ENCODE data around the gene BMI1. TPM values are rescaled to one million over a fixed set of nuclear protein-coding genes. Genes with fewer than 3 reads are reported as not detected.

BMI1 gene
- total and polyA plus RNA-seq, 12 donors: 16.7 to 88.5 (median 62.1) TPM

GRCh38 chr10:22333167-22333974 is 12.5 kb downstream of the BMI1 start:
- Histone ChIP-seq H3K27me3 (peaks cover 30% of the 10 kb centered on the region), H3K4me1 (replicated peaks in 1 of 2) (peaks cover 19 to 25% of the 10 kb centered on the region in 2 donors), H3K27ac (no peak overlapping the region), H3K36me3 (replicated peaks in 1 of 2) (peaks cover 0 to 19% of the 10 kb centered on the region in 2 donors), H3K4me3 (no peak overlapping the region), H3K9me3 (replicated peaks in 1 of 3) (no peaks in the 10 kb centered on the region)
- TF ChIP-seq POLR2A (IDR thresholded peaks at IDR 0.05) (no peak), CTCF (IDR thresholded peaks at IDR 0.05) (no peak)
- DNase-seq: no peak
- WGBS, 4 donors: 57 to 72% (median 65%) methylated on average over 25 of the region's 25 CpGs
- intact Hi-C loops (cut with DNase I): no loop called here

DNA sequence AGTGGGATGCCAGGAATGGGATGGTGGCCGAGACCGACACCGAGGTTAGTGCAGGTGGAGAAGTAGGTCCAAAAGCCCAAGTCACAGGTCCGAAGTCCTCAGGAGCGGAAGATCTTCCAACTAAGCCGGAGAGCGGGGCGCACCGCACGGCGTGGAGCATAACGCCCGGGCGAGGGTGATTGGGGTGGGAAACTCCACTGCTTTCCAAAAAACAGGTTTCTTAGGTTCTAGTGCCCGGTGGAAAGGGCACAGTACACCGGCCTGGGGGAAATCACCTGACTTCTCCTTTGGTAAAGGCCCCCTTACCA is 13.0 kb downstream of the BMI1 start:
- Histone ChIP-seq H3K4me3 (no peak overlapping the region), H3K27ac (no peak overlapping the region), H3K9me3 (replicated peaks in 1 of 3) (no peaks in the 10 kb centered on the region), H3K27me3 (peaks cover 36% of the 10 kb centered on the region), H3K4me1 (replicated peaks in 1 of 2) (peaks cover 19 to 25% of the 10 kb centered on the region in 2 donors), H3K36me3 (replicated peaks in 1 of 2) (peaks cover 0 to 13% of the 10 kb centered on the region in 2 donors)
- WGBS, 4 donors: 55 to 59% (median 56%) methylated on average over 11 to 16 of the region's 16 CpGs
- no peak for TF ChIP-seq CTCF (IDR thresholded peaks at IDR 0.05)
- no peak for TF ChIP-seq POLR2A (IDR thresholded peaks at IDR 0.05)
- DNase-seq: no peak
- intact Hi-C loops (cut with DNase I): no loop called here

GRCh38 chr10:22334414-22335172 is 13.7 kb downstream of the BMI1 start:
- Histone ChIP-seq H3K27ac (no peak overlapping the region), H3K9me3 (replicated peaks in 1 of 3) (no peaks in the 10 kb centered on the region), H3K4me3 (peak overlapping the region in 2 of 4 donors; percentile 40 to 42), H3K4me1 (replicated peaks in 1 of 2) (peaks cover 19 to 26% of the 10 kb centered on the region in 2 donors), H3K36me3 (replicated peaks in 1 of 2) (peaks cover 0 to 7% of the 10 kb centered on the region in 2 donors), H3K27me3 (peaks cover 41% of the 10 kb centered on the region)
- peak in 4 of 7 donors; percentile 14 to 31 (median 22) for DNase-seq
- WGBS, 4 donors: 10 to 13% (median 11%) methylated on average over 32 to 73 of the region's 73 CpGs
- peak in 1 of 6 experiments; percentile 2 for TF ChIP-seq CTCF (IDR thresholded peaks at IDR 0.05)
- TF ChIP-seq POLR2A (IDR thresholded peaks at IDR 0.05): no peak
- intact Hi-C loops (cut with DNase I): no loop called here

- peaks cover 24 to 31% of the 10 kb centered on the region in 2 donors for H3K4me1 ChIP-seq (replicated peaks in 1 of 2)
- H3K27ac ChIP-seq: no peak overlapping the region
- peak; percentile 38 to 68 (median 52) for DNase-seq
- TF ChIP-seq CTCF (IDR thresholded peaks at IDR 0.05) (peak in 4 of 6 experiments; percentile 18 to 53 (median 40)), POLR2A (IDR thresholded peaks at IDR 0.05) (no peak)
- H3K36me3 ChIP-seq (replicated peaks in 1 of 2): no peaks in the 10 kb centered on the region
- WGBS, 4 donors: 2 to 4% (median 3%) methylated on average over 27 to 71 of the region's 71 CpGs
- peak overlapping the region in 2 of 4 donors; percentile 40 to 42 for H3K4me3 ChIP-seq
- H3K27me3 ChIP-seq: peaks cover 41% of the 10 kb centered on the region
- no peaks in the 10 kb centered on the region for H3K9me3 ChIP-seq (replicated peaks in 1 of 3)
- intact Hi-C loops (cut with DNase I): no loop called here
Observed at GRCh38 chr10:22335173-22335933, 14.5 kb downstream of the BMI1 start.
